Liver (tissue), 9 donors: Measurements from ENCODE around the gene FRMD5. TPM values are rescaled to one million over a fixed set of nuclear protein-coding genes. Genes with fewer than 3 reads are reported as not detected.

Experiments used
- DNase-seq: peaks from one replicate; pipeline ENCODE4 v3.0.0-alpha.2; 2017; ENCODE audit warnings: low spot score
- H3K27ac ChIP-seq, 2 donors: one replicate each; pipeline ENCODE4 v1.7.0; 2013; ENCODE audit warnings: inconsistent platforms in 2 of 2, low read length in 2 of 2, control low read depth in 1 of 2, low read depth in 1 of 2, mild to moderate bottlenecking in 1 of 2
- H3K27me3 ChIP-seq, 4 donors: one replicate each; pipeline versions ENCODE4 v1.6.1 to v1.7.0; 2013; ENCODE audit warnings: low read length in 3 of 4, inconsistent platforms in 1 of 4, mild to moderate bottlenecking in 1 of 4, moderate library complexity in 1 of 4; ENCODE audit not compliant: control insufficient read depth in 4 of 4, insufficient read depth in 4 of 4
- H3K36me3 ChIP-seq, 4 donors: one replicate each; pipeline versions ENCODE4 v1.6.1 to v1.7.0; 2013; ENCODE audit warnings: low read length in 3 of 4, mild to moderate bottlenecking in 3 of 4, low read depth in 1 of 4, moderate library complexity in 1 of 4; ENCODE audit not compliant: control insufficient read depth in 4 of 4, insufficient read depth in 3 of 4
- H3K4me1 ChIP-seq, 4 donors: one replicate each; pipeline versions ENCODE4 v1.6.1 to v1.7.0; 2013; ENCODE audit warnings: low read length in 3 of 4, mild to moderate bottlenecking in 3 of 4, moderate library complexity in 1 of 4; ENCODE audit not compliant: control insufficient read depth in 4 of 4, insufficient read depth in 4 of 4
- H3K4me3 ChIP-seq, 3 donors: one replicate each; pipeline versions ENCODE4 v1.6.1 to v1.7.0; 2013; ENCODE audit warnings: low read length in 3 of 3, control low read depth in 1 of 3, low read depth in 1 of 3, mild to moderate bottlenecking in 1 of 3
- H3K9ac ChIP-seq, 2 donors: one replicate each; pipeline ENCODE4 v1.7.0; 2013; ENCODE audit warnings: low read length in 2 of 2, mild to moderate bottlenecking in 2 of 2, moderate library complexity in 2 of 2, control low read depth in 1 of 2, low read depth in 1 of 2
- H3K9me3 ChIP-seq, 4 donors: one replicate each; pipeline versions ENCODE4 v1.6.1 to v1.7.0; 2013; ENCODE audit warnings: low read length in 3 of 4; ENCODE audit not compliant: control insufficient read depth in 4 of 4
- ATF3 ChIP-seq: IDR thresholded peaks from 2 replicates; pipeline ENCODE4 v1.6.1; 2016; ENCODE audit warnings: antibody characterized with exemption
- CTCF ChIP-seq: fragments of 150-350 bp; IDR thresholded peaks from 2 replicates; pipeline ENCODE4 v1.5.1; 2017; ENCODE audit warnings: improper control_type of control experiment, low read depth, low read length; ENCODE audit not compliant: missing input control
- EGR1 ChIP-seq, 2 donors: IDR thresholded peaks; 2 replicates each; pipeline ENCODE4 v1.6.1; 2016 to 2018; ENCODE audit warnings: antibody characterized with exemption in 2 of 2, low read depth in 2 of 2
- FOXA1 ChIP-seq: IDR thresholded peaks from 2 replicates; pipeline ENCODE4 v1.6.1; 2016; ENCODE audit warnings: antibody characterized with exemption
- FOXA2 ChIP-seq: IDR thresholded peaks from 2 replicates; pipeline ENCODE4 v1.6.1; 2016; ENCODE audit warnings: antibody characterized with exemption
- GABPA ChIP-seq, 2 donors: IDR thresholded peaks in 1 of 2; conservative IDR thresholded peaks in 1 of 2; 2 replicates each; pipeline ENCODE4 v1.6.1; 2016; ENCODE audit warnings: antibody characterized with exemption in 2 of 2, mild to moderate bottlenecking in 1 of 2, moderate library complexity in 1 of 2
- HNF4A ChIP-seq, 2 donors: conservative IDR thresholded peaks; 2 replicates each; pipeline ENCODE4 v1.6.1; 2016; ENCODE audit warnings: antibody characterized with exemption in 2 of 2, mild to moderate bottlenecking in 2 of 2
- HNF4G ChIP-seq: IDR thresholded peaks from 2 replicates; pipeline ENCODE4 v1.6.1; 2016; ENCODE audit warnings: antibody characterized with exemption
- JUND ChIP-seq, 2 donors: IDR thresholded peaks; 2 replicates each; pipeline ENCODE4 v1.6.1; 2016; ENCODE audit warnings: antibody characterized with exemption in 2 of 2
- MAX ChIP-seq: IDR thresholded peaks from 2 replicates; pipeline ENCODE4 v1.6.1; 2016; ENCODE audit warnings: antibody characterized with exemption
- NR2F2 ChIP-seq: IDR thresholded peaks from 2 replicates; pipeline ENCODE4 v1.6.1; 2016; ENCODE audit warnings: antibody characterized with exemption
- RAD21 ChIP-seq, 2 donors: IDR thresholded peaks; 2 replicates each; pipeline ENCODE4 v1.6.1; 2016; ENCODE audit warnings: antibody characterized with exemption in 2 of 2, mild to moderate bottlenecking in 2 of 2
- REST ChIP-seq: IDR thresholded peaks from 2 replicates; pipeline ENCODE4 v1.6.1; 2016; ENCODE audit warnings: antibody characterized with exemption, mild to moderate bottlenecking
- RXRA ChIP-seq, 2 donors: IDR thresholded peaks; 2 replicates each; pipeline ENCODE4 v1.6.1; 2017 to 2018; ENCODE audit warnings: antibody characterized with exemption in 2 of 2, mild to moderate bottlenecking in 1 of 2
- SP1 ChIP-seq: IDR thresholded peaks from 2 replicates; pipeline ENCODE4 v1.6.1; 2018; ENCODE audit warnings: antibody characterized with exemption, mild to moderate bottlenecking
- TAF1 ChIP-seq: conservative IDR thresholded peaks from 2 replicates; pipeline ENCODE4 v1.6.1; 2016; ENCODE audit warnings: antibody characterized with exemption, mild to moderate bottlenecking
- YY1 ChIP-seq: IDR thresholded peaks from 2 replicates; pipeline ENCODE4 v1.6.1; 2016; ENCODE audit warnings: antibody characterized with exemption, mild to moderate bottlenecking
- ZBTB33 ChIP-seq: IDR thresholded peaks from 2 replicates; pipeline ENCODE4 v1.6.1; 2016; ENCODE audit warnings: antibody characterized with exemption
- WGBS: extraction: QIAGEN DNeasy Blood & Tissue Kit; methylation state at CpG from one replicate; pipeline ENCODE4 v1.1.7; 2013; 5-methylcytosine and 5-hydroxymethylcytosine counted together
- polyA plus RNA-seq, 2 donors: library from polyadenylated mRNA; stranded (reverse) in 1 of 2; unstranded in 1 of 2; fragments of 200-250 nt in 1 of 2; fragments of >200 nt in 1 of 2; fragmentation: Nextera tagmentation in 1 of 2; extraction: Ambion mirVana in 1 of 2; gene quantifications; one replicate each; pipeline versions ENCODE4 v1.2.1 to v1.2.3, GENCODE V29; 2013 to 2015
- total RNA-seq, 2 donors: library from RNA; depleted of rRNA; stranded (reverse); fragments of >200 nt; gene quantifications; one replicate each; pipeline ENCODE4 v1.2.3, GENCODE V29; 2014
- donor health status: healthy.
- donor health status: healthy.
- donor health status: healthy.
- donor health status: healthy.
- donor health status: healthy.

The FRMD5 gene
- total and polyA plus RNA-seq, 4 donors: 0.01 to 0.25 TPM; not detected in 2

GRCh38 chr15:43974852-43975251 is 220.2 kb downstream of the FRMD5 start:
- TF ChIP-seq MAX (no peak), ZBTB33 (no peak), RAD21 (IDR thresholded peaks at IDR 0.05) (no peak), EGR1 (IDR thresholded peaks at IDR 0.05; ENCODE audit: low read depth in 2 of 2) (no peak), GABPA (IDR thresholded peaks at IDR 0.05 in 1 of 2, conservative IDR thresholded peaks at IDR 0.05 in 1 of 2) (no peak), FOXA2 (no peak), YY1 (no peak), REST (no peak), FOXA1 (no peak), TAF1 (no peak), JUND (IDR thresholded peaks at IDR 0.05) (no peak), RXRA (IDR thresholded peaks at IDR 0.05) (no peak), NR2F2 (no peak), CTCF (no peak), HNF4G (no peak), SP1 (no peak), HNF4A (conservative IDR thresholded peaks at IDR 0.05) (no peak), ATF3 (no peak)
- Histone ChIP-seq H3K27me3 (peaks cover 0 to 7% (median 0%) of the 10 kb centered on the region in 4 donors), H3K27ac (no peak overlapping the region), H3K4me3 (no peak overlapping the region), H3K4me1 (no peaks in the 10 kb centered on the region), H3K9ac (no peak overlapping the region), H3K36me3 (no peaks in the 10 kb centered on the region), H3K9me3 (peaks cover 0 to 1% (median 0%) of the 10 kb centered on the region in 4 donors)
- 74% methylated on average over 3 of the region's 3 CpGs for WGBS
- DNase-seq: no peak
